ENCODE data around the gene CSF1. TPM values are rescaled to one million over a fixed set of nuclear protein-coding genes. Genes with fewer than 3 reads are reported as not detected.

Gene CSF1
- total RNA-seq, 1 donor from 2014 or later, result 9.8 TPM

DNA sequence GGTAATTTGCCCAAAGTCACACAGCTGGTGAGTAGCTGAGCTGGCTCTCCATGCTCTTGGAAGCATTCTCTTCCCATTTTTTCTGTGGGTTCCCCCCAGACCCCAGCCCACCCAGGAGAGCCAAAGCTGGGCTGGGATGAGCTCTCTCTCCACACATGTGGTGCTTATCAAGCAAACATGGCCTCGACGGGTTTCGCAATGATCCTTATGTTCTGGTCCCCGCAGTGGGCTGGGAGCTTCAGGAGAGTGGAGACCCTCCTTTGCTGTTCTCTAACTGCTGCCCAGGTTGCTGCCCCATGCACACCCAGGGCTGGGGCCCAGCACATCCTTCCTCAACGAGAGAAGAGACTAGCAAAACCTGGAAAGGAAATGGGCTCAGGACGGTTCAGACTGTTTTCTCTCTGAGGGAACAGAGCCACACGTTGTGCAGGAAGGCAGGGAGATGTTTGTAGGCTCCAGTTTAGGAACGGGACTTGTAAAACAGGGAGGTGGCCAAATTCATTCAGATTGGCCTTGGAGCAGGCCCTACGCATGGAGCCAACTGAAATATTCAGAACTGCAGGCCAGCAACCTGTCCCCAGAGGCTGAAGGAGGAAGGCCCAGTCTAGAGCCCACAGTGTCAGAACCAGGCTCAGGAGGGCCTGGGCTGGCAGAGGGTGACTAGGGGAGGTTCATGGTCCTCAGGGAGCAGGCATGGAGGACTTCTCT lies 27.2 kb upstream of the CSF1 start:
- peak; percentile 43 for DNase-seq

- no peak for DNase-seq
Observed at GRCh38 chr1:109884242-109884891, 26.3 kb upstream of the CSF1 start.

DNA sequence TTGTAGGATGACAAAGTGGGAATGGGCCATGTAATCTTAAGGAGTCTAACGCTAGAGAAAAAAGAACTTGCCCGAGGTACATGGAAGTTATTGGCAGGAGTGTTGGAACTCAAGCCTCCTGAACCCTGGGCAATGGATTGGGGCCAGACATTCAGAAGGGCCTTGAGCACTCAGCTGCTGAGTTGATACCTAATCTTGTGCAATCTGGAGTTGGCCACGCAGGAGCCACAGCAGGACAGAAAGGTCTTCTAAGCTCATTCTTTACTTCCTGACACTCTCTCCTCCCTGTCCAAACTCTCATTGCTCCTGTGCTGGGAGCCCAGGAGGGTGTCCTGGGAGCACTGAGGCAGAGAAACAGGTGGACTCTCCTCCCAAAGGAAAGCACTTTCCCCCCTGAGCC lies 25.1 kb upstream of the CSF1 start:
- no peak for DNase-seq

DNA sequence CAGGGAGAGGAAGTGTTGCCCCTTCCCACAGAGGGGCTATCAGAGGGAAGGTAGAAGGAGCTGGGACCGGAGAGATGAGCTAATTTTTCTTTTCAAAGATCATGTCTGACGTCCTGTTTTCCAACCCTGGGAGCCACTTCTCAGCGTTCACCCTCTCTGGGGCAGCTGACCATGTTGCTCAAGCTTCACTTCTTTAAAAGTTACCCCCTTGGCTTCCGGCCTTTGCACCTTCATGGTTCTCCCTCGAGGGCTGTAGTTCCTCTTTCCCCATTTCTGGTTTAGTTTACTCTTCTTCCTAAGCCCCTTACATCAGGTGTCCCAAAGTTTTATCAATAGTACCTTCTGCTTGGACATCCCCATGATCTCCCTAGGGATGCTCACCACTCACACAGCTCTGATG lies 23.8 kb upstream of the CSF1 start:
- DNase-seq, result no peak

GRCh38 chr1:109887271-109887670 lies 23.4 kb upstream of the CSF1 start:
- DNase-seq, result no peak

DNA sequence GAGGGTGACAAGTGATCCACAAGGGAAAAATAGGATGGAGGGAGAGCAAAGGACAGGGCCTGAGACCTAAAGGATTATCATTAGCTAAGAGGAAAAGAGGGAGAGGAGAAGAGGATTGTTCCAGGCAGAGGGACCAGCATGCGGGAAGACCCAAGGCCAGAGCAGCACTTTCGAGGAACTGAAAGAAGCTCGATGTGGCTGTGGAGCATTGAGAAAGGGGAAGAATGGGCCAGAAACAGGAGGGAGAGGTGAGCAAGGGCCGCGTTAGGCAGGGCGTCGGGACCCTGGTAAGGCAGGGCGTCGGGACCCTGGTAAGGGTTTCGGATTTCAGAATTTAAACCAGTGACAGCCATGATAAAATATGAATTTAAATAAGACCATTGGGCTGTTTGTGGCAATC lies 22.8 kb upstream of the CSF1 start:
- DNase-seq, result no peak

GRCh38 chr1:109889094-109889493 lies 21.6 kb upstream of the CSF1 start:
- DNase-seq, result no peak

GRCh38 chr1:109890115-109890953 lies 20.3 kb upstream of the CSF1 start:
- no peak for DNase-seq

DNA sequence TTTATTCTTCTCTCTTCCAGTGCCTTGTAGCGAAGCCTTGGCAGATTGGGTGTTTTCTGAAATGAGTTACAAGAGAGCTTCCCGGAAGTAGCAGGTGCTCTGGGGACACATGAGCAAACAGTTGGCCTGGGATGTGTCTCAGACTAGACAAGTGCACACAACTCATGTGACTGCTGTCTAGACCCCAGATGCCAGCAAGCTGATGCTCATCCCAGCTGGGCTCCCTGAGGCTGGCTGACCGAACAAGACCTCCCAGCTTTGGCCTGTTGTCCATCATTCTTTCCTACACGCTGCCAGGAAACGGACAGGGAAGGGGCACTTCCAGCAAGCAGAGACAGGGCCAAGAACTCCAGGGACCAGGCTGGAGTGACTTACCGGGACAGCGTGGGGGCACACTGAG lies 18.7 kb upstream of the CSF1 start:
- peak; percentile 10 for DNase-seq

DNA sequence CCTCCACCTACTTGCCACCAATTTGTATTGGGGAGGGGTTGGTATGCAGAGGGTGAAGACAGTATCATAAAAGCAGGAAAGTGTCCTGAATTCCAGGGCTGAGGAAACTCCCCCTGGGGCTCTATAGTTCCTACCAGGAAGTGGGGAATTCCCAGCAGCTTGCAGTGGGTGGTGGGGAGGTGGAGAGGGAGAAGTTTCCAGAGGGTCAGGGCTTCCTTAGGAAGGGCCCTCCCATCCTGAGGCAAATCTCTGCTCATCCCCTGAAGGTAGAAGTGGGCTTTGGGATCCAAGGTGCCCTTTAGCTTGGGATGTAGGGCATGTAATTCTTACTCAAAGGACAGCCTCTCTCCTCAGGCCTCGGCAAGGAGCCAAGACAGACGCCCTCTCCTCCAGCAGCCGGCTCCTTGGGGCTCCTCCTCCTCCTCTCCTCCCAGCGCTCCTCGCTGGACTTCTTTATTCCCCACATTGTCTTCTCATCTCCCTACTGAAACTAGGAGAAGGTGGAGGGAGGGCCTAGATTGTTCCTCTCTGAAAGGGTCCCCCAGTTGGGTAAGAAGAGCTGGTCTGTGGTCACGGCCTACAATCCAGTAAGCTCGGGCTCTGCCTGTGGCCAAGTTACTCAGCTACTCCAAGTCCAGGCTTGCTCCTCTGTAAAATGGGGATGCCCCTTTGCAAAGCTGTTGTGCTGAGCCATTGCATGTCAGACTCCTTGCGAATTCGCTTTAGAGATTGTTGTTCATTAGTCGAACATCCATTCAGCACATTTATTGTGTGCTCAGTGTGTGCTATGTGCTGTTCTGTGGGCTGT lies 17.9 kb upstream of the CSF1 start:
- no peak for DNase-seq

GRCh38 chr1:109893532-109894171 lies 17.0 kb upstream of the CSF1 start:
- DNase-seq, result no peak

GRCh38 chr1:109894823-109895719 lies 15.6 kb upstream of the CSF1 start:
- no peak for DNase-seq

GRCh38 chr1:109895720-109896504 lies 14.7 kb upstream of the CSF1 start:
- peak; percentile 27 for DNase-seq

DNA sequence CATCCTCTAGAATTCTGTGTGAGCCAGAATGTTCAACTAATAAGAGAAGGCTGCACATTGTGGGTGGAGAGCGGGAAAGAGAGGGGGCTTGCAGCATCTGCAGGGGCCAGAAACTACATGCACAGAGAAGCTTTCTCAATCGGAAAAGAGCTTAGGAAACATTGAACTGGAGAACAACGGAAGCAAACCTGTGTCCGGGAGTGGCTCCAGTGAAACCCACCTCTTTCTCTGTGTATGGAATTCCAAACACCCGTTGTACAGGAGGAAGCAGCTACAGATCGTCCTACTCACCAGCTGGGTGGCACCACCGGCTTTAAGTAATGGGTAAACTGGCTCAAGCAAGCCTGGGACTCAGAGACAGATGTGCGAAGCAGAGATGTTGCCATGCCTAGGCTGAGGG lies 14.0 kb upstream of the CSF1 start:
- no peak for DNase-seq

DNA sequence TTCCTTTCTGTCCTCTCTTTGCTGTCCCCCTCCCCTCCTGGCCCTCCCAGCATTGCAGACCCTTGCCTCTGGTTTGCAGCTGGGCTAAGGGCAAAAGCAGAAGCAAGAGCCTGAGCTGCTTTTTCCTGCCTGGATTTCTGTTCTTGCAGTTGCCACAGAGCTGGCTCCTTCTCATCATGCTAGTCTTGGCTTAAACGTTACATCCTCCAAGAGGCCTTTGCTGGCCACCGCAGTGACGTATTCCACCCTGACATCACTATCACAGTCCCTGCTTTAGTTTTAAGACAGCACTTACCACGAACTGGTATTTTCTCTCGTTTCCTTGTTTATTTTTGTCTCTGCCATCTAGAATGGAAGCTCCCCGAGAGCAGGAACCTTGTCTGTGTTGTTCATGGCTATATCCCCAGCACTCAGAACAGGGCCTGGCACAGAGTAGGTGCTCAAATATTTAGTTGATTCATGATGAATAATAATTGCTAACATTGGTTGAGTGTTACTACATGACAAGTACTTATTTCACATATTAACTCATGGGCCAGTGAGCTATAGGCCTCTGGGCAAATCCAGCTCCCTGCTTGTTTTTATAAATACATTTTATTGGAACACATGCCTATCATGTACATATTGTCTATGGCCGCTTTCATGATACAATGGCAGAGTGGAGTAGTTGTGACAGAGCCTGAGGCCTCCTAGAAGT lies 13.2 kb upstream of the CSF1 start:
- no peak for DNase-seq

DNA sequence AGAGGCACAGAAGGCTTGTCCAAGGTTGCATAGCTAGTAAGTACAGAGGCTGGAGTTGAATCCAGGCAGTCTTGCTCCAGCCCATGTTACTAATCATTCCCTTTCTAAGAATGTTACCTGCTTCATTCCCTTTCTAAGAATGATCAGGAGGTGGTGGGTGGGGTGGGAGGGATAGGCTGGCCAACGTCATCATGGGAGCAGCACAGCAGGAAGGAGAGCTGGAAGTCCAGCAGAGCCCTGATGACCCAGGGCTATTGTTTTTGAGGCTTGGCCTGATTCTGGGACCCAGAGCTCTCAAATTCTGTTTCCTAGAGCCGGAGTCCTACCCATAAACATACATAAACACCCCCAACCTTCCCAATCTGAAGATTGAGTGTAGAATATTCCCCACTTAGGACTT lies 11.8 kb upstream of the CSF1 start:
- no peak for DNase-seq

- no peak for DNase-seq
Observed at GRCh38 chr1:109901141-109901523, 9.5 kb upstream of the CSF1 start.

GRCh38 chr1:109901524-109902145 lies 9.0 kb upstream of the CSF1 start:
- DNase-seq, result no peak
